Measurements from ENCODE around the gene MYMX.

- TF ChIP-seq FOS (IDR thresholded peaks at IDR 0.05; ENCODE audit: low read depth, low read length) (peak; percentile 29; the same call in 1 of the 2 replicates), POLR2A (IDR thresholded peaks at IDR 0.05; ENCODE audit: low read depth, low read length) (no peak; the same call in 1 of the 2 replicates), CTCF (conservative IDR thresholded peaks at IDR 0.05; ENCODE audit: low read depth, low read length) (peak; percentile 92), RFX5 (IDR thresholded peaks at IDR 0.05; ENCODE audit: low read depth, low read length) (no peak), USF2 (IDR thresholded peaks at IDR 0.05; ENCODE audit: low read depth, low read length) (no peak), NFE2L2 (IDR thresholded peaks at IDR 0.05; ENCODE audit: low read depth, low read length) (no peak), ELK1 (IDR thresholded peaks at IDR 0.05; ENCODE audit: borderline replicate concordance, low read depth, low read length) (no peak), RCOR1 (IDR thresholded peaks at IDR 0.05; ENCODE audit: insufficient replicate concordance, low read length) (peak; percentile 12), CEBPB (IDR thresholded peaks at IDR 0.05; ENCODE audit: low read depth, low read length) (peak; percentile 81), MAZ (IDR thresholded peaks at IDR 0.05; ENCODE audit: borderline replicate concordance, low read depth, low read length) (peak; percentile 92), RAD21 (IDR thresholded peaks at IDR 0.05; ENCODE audit: low read length) (peak; percentile 42), BHLHE40 (IDR thresholded peaks at IDR 0.05; ENCODE audit: low read depth, low read length) (no peak; the same call in 1 of the 2 replicates)
Observed at GRCh38 chr6:44237813-44238433, 21.2 kb downstream of the MYMX start.

Measured in IMR-90 (cell line).